GM19099 (cell line): ENCODE results near the gene SEC16A.

Experiments used
- POLR2A ChIP-seq: IDR thresholded peaks from 3 replicates; pipeline ENCODE4 v1.6.1; 2011; ENCODE audit warnings: low read depth; ENCODE audit not compliant: insufficient read length; ENCODE audit errors: extremely low read depth

The SEC16A gene

GRCh38 chr9:136472640-136473353 lies 10.0 kb downstream of the SEC16A start:
- TF ChIP-seq POLR2A = no peak

DNA sequence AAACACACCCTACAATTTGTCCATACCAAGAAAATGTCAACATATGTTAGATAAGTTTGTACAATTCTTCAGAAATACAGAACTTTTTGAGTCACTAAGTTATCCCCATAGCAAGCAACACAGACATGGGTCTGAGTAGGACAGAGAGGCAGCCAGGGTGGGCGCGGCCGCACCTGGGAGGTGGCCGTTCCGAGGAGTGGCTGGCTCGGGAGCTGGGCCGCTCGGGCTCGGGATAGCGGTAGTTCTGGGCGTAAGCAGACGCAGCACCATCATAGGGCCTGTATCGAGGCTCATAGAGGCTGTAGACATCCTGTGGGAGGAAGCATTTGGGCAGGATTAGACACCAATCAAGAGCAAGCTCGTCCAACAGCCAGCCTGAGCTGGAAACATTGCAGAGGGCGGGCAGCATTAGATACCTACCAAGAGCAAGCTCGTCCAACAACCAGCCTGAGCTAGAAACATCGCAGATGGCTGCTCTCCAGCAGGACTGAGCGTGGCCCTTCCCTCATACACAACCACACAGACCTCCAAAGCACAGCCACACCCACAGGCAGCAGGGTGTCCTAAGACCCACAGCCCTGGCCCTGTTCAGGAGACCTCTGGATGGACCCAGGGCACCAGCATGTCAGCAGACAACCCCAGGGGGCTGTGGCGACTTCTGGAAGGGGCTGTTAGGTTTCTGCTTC lies 10.9 kb downstream of the SEC16A start:
- no peak for TF ChIP-seq POLR2A

- TF ChIP-seq POLR2A = no peak
These were observed 11.9 kb downstream of the SEC16A start for GRCh38 chr9:136470792-136471469.

GRCh38 chr9:136470356-136470755 lies 12.5 kb downstream of the SEC16A start:
- TF ChIP-seq POLR2A = no peak

DNA sequence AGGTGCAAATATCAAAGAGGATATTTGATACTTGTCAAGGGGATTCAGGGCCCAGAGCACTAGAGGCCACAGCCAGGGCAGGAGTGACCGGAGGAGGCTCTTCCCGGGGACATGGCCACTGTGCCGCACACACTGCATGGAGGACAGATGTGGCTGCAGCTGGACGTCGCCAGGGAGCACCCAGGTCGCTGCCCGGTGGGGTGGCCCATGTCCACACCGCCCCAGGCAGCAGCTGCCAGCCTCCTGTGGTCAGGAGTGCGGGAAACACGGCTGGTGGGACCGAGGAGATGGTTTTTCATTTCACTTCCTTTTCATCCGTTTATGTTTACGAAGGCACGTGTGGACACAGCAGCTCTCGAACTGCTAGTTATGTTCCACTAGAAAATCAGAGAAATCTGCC lies 15.1 kb downstream of the SEC16A start:
- TF ChIP-seq POLR2A = no peak

- TF ChIP-seq POLR2A = no peak
These were observed 16.7 kb downstream of the SEC16A start for GRCh38 chr9:136466155-136466541.

DNA sequence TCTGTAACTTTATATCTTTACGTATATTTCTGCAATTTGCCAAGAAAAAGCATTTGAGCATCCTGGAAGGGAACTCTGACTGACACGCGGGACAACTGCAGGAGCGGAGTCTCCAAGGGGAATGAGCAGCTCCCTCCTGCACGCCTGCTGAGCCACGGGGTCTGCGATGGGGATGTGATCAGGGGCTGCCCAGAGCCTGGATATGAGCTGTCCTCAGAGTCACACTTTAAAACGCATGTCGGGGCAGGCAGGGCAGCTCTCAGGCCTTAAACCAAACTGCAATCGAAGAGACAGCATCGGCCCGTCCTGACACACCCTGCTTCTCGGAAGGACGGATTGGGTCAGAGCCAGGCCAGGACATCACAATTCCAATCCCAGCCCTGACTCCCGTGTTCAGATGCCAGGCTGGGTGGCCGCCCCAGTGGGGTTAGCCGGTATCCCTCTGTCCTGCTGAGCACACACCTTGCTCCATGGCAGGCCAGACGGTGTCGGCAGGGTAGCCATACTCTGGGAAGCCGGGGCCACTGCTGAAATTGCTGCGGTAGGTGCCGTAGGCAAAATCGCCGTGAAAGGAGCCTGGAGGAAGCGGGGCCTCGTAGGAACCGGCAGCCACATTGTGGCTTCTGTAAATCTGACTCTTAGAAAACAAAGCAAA lies 17.2 kb downstream of the SEC16A start:
- TF ChIP-seq POLR2A = no peak

GRCh38 chr9:136464241-136464640 lies 18.6 kb downstream of the SEC16A start:
- TF ChIP-seq POLR2A = no peak

GRCh38 chr9:136463578-136463977 lies 19.3 kb downstream of the SEC16A start:
- TF ChIP-seq POLR2A = no peak

DNA sequence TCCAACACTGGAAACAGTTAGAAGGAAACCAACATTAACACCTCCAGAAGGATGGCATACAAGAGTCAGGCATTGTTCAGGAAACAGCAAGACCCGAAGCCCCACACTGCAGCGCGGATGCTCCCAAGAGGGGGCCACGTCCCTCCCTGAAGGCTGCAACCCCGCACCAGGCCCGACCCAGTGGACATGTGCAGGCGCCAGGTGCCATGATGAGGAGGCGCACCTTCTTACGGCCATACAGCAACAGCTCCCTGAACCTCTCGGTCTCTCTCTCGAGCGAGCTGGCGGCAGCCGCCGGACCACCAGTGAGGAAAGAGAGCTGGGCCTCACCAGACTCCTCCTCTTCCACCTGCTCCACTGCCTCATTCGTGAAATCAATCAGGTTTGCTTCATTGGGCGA lies 20.2 kb downstream of the SEC16A start:
- no peak for TF ChIP-seq POLR2A

DNA sequence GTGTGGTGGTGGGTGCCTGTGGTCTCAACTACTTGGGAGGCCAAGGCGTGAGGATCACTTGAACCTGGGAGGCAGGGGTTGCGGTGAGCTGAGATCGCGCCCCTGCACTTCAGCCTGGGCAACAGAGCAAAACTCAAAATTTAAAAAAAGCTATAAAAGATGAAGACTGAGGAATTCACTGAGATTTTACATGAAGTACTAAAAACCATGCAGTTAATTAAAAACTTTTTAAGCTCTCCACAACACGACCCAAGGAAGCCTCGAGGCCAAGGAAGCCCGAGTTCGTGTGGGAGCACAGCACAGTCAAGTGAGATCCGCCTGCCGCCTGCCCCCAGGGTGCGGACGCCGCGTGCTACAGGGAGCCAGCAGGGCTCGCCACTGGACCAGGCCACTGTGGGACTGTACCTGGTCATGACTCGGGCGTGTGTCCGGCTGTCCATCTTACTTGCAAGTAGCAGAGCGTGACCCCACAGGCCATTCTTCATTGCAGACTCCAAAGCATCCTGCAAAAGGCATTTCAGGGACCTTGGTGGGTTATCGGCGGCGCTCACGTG lies 22.0 kb downstream of the SEC16A start:
- no peak for TF ChIP-seq POLR2A

DNA sequence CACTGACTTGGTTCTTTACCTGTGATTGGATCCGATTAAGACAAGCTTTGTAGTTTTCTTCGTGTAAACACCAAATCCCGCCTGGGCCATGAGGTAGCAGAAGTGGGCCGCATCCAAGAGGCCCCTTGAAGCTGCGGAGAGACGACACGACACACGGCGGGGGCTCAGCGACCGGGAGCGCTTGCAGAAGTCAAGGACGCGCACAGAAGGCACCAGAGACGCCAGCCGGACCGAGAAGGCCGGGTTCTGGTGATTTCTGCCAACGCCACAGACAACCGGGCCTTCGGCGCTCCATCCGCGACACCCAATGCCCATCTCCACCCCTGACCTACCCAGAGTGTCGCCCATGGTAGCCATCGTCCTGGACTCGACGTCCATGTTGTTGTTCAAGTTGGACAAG lies 23.4 kb downstream of the SEC16A start:
- no peak for TF ChIP-seq POLR2A

GRCh38 chr9:136457326-136457725 lies 25.5 kb downstream of the SEC16A start:
- no peak for TF ChIP-seq POLR2A

- TF ChIP-seq POLR2A = no peak
These were observed 26.6 kb downstream of the SEC16A start for GRCh38 chr9:136456258-136456657.
